RKO (cell line): Measurements from ENCODE around the gene ZDHHC12.

Experiments
- DNase-seq: peaks from one replicate; pipeline ENCODE4 v3.0.0-alpha.2; 2016; ENCODE audit warnings: low spot score

ZDHHC12 gene, protein sequence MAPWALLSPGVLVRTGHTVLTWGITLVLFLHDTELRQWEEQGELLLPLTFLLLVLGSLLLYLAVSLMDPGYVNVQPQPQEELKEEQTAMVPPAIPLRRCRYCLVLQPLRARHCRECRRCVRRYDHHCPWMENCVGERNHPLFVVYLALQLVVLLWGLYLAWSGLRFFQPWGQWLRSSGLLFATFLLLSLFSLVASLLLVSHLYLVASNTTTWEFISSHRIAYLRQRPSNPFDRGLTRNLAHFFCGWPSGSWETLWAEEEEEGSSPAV

GRCh38 chr9:128723866-128724743 lies at the start of gene ZDHHC12:
Gene ZDHHC12 (minus strand): TSS chr9:128724127. CDS start chr9:128724093, 34 bp downstream.
- DNase-seq = peak; percentile 100

- no peak for DNase-seq
Observed at GRCh38 chr9:128773049-128773448, 49.1 kb upstream of the ZDHHC12 start.

DNA sequence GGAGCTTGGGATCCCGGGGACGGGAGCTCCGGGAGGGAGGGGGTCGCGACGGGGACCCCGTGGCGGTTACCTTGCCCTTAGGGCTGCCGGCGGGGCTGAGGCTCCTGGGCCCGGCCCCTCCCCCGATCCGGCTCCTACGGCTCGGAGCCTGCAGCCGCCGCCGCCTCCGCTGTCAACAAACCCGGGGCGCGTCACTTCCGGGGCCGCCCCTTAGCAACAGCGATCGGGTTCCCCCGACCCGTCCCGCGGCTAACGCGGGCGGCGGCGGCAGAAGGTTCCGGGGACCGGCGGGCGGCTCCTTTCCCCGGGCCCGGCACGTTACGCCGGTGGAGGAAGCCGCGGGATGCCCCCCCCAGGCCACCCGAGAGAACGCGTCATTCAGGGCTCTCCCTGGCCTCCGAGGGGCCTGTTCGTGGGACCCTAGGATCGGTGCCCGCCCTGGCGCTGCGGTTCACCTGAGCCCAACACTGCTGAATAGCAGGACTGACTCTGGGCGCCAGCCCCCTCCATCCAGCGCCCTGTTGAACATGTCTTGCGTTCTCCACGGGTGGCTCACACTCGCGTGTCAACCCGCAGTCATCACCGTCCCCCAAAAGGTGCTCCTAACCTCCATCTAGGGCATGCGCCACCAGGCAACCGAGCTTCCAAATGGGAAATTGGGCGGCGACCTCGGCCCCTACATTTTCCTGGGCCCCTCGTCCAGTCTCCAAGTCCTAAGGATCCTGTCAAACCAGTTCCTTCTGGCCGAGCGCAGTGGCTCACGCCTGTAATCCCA lies 48.0 kb upstream of the ZDHHC12 start, which contains the start of gene ZER1:
ZER1 (minus strand) TSS at position 183 of the 775 bp plus-strand sequence. CDS start 16,362 bp downstream, outside the sequence.
- peak; percentile 95 for DNase-seq

DNA sequence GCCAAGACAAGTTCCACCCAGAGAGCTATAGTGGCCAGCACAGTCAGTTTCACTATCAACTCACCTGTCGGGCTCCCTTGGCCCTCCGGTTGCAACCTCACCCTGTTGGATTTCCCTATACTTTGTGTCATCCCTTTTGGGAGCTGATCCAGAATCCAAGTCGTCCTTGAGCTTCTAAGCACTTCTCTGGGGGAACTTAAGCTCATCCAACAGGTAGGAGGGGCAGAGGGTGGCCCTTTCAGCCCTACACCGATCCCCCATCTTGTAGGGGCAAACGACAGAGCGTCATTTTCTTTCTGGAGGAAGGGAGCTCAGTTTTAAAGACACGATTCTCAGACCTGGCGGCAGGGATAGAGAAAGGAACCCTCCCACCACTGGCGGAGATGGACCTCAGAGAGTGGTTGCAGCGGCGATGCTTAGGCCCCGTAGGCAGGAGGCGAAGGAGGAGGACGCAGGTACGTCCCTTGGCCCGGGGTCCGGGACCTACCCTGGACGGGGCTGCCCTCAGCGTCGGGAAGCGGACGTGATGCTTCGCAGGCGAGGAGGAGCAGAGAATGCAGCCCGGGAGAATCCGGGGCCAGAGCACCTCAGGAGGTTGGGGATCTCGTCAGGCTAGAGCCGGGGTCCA lies 47.3 kb upstream of the ZDHHC12 start:
- peak; percentile 44 for DNase-seq

GRCh38 chr9:128770286-128771030 lies 46.5 kb upstream of the ZDHHC12 start:
- DNase-seq = no peak

- no peak for DNase-seq
Observed at GRCh38 chr9:128768606-128769005, 44.7 kb upstream of the ZDHHC12 start.

DNA sequence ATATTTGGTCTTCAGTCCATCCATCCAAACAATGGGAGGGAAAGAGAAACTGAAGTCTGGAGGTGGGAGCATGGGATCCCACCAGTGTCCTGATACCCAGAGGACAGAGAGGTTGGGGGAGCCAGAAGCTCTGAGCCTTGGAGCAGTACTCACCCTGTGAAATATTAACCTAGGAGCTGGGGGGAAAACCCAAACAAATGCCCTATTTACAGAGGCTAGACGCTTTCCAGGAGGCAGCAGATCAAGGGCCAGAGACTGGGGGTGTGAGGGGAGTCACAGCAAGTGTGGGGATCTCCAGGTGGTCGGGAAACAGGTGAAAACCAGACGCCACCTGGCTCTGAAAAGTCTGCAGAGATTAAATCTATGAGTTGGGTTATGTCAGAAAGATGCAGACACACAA lies 41.6 kb upstream of the ZDHHC12 start:
- no peak for DNase-seq

DNA sequence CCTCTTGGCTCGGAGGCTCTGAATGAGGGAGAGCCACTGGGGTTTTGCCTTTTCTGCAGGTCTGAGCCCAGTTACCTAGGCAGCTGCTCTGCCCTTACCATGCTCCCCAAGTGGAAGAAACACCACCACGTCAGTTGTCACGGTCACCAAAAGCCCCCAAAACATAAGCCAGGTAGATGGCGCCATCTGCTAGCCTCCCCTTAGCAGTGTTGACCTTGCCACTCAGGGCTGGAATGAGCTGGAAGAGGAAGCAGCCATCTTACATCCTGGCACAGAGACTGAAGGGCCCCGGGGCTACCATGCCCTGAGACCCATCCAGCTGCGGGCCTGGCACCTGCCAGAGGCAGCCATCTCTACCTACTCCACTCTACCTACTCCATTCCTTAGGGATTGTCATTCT lies 40.4 kb upstream of the ZDHHC12 start:
- no peak for DNase-seq

- DNase-seq = no peak
Observed at GRCh38 chr9:128762671-128763449, 38.9 kb upstream of the ZDHHC12 start.

- no peak for DNase-seq
Observed at GRCh38 chr9:128757602-128758001, 33.7 kb upstream of the ZDHHC12 start.

- DNase-seq = no peak
Observed at GRCh38 chr9:128753627-128754026, 29.7 kb upstream of the ZDHHC12 start.

- no peak for DNase-seq
Observed at GRCh38 chr9:128750926-128751595, 27.1 kb upstream of the ZDHHC12 start.

- no peak for DNase-seq
Observed at GRCh38 chr9:128747241-128747640, 23.3 kb upstream of the ZDHHC12 start.

DNA sequence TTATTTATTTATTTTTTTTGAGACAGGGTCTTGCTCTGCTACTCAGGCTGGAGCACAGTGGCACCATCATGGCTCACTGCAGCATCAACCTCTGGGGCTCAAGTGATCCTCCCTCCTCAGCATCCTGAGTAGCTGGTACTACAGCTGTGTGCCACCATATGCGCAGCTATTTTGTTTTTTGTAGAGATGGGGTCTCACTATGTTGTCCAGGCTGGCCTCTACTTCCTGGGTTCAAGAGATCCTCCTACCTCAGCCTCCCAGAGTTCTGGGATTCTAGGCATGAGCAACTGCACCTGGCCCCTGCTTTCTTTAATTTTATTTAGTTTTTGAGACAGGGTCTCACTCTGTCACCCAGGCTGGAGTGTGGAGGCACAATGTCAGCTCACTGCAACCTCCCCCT lies 19.5 kb upstream of the ZDHHC12 start:
- DNase-seq = no peak

- DNase-seq = no peak
Observed at GRCh38 chr9:128742401-128742800, 18.5 kb upstream of the ZDHHC12 start.

DNA sequence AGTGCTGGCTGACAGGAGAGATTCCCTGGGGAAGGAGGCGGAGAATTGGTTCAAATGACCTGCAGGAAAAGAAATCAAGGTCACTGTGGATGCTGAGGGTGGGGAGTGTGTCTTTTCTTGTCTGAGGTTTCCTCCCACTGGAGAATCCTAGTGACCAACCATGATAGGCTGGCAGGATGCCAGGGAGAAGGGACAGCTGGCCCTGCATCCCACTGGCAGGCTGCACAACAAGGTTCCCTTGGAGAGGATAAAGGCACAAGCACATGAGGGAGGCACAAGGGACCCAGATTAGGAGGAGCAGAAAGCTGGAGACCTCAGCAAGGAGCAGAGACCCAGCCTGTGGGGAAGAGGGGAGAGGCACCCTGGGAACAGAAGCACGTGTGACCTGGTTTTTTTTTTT lies 11.4 kb upstream of the ZDHHC12 start:
- DNase-seq = no peak

GRCh38 chr9:128733256-128733655 lies 9.3 kb upstream of the ZDHHC12 start:
- peak; percentile 98 for DNase-seq

DNA sequence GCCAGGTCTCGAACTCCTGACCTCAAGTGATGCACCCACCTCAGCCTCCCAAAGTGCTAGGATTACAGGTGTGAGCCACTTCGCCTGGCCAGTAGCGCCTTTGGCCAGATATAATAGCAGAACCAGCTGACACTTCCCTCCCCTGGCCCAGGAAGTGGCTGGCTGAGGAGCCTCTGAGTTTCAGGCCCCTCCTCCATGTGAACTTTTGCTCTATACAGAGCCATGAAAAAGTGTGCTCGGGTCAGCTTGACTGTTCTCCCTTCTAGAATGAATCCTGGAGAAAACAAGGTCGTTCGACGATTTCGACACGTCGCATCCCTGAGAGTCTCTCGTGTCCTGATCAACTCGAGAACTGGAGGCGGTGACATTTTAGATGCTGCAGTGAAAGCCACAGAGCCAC lies 8.6 kb upstream of the ZDHHC12 start:
- DNase-seq = no peak

GRCh38 chr9:128731691-128732090 lies 7.8 kb upstream of the ZDHHC12 start:
- DNase-seq = no peak

GRCh38 chr9:128731093-128731492 lies 7.2 kb upstream of the ZDHHC12 start:
- DNase-seq = no peak
